Liver (tissue), 9 donors: ENCODE results near the gene GABBR2. TPM values are rescaled to one million over a fixed set of nuclear protein-coding genes. Genes with fewer than 3 reads are reported as not detected.

Experiments
- DNase-seq: peaks from one replicate; pipeline ENCODE4 v3.0.0-alpha.2; 2017; ENCODE audit warnings: low spot score
- H3K27ac ChIP-seq, 2 donors: one replicate each; pipeline ENCODE4 v1.7.0; 2013; ENCODE audit warnings: inconsistent platforms in 2 of 2, low read length in 2 of 2, control low read depth in 1 of 2, low read depth in 1 of 2, mild to moderate bottlenecking in 1 of 2
- H3K27me3 ChIP-seq, 4 donors: one replicate each; pipeline versions ENCODE4 v1.6.1 to v1.7.0; 2013; ENCODE audit warnings: low read length in 3 of 4, inconsistent platforms in 1 of 4, mild to moderate bottlenecking in 1 of 4, moderate library complexity in 1 of 4; ENCODE audit not compliant: control insufficient read depth in 4 of 4, insufficient read depth in 4 of 4
- H3K36me3 ChIP-seq, 4 donors: one replicate each; pipeline versions ENCODE4 v1.6.1 to v1.7.0; 2013; ENCODE audit warnings: low read length in 3 of 4, mild to moderate bottlenecking in 3 of 4, low read depth in 1 of 4, moderate library complexity in 1 of 4; ENCODE audit not compliant: control insufficient read depth in 4 of 4, insufficient read depth in 3 of 4
- H3K4me1 ChIP-seq, 4 donors: one replicate each; pipeline versions ENCODE4 v1.6.1 to v1.7.0; 2013; ENCODE audit warnings: low read length in 3 of 4, mild to moderate bottlenecking in 3 of 4, moderate library complexity in 1 of 4; ENCODE audit not compliant: control insufficient read depth in 4 of 4, insufficient read depth in 4 of 4
- H3K4me3 ChIP-seq, 3 donors: one replicate each; pipeline versions ENCODE4 v1.6.1 to v1.7.0; 2013; ENCODE audit warnings: low read length in 3 of 3, control low read depth in 1 of 3, low read depth in 1 of 3, mild to moderate bottlenecking in 1 of 3
- H3K9ac ChIP-seq, 2 donors: one replicate each; pipeline ENCODE4 v1.7.0; 2013; ENCODE audit warnings: low read length in 2 of 2, mild to moderate bottlenecking in 2 of 2, moderate library complexity in 2 of 2, control low read depth in 1 of 2, low read depth in 1 of 2
- H3K9me3 ChIP-seq, 4 donors: one replicate each; pipeline versions ENCODE4 v1.6.1 to v1.7.0; 2013; ENCODE audit warnings: low read length in 3 of 4; ENCODE audit not compliant: control insufficient read depth in 4 of 4
- EGR1 ChIP-seq, 2 donors: IDR thresholded peaks; 2 replicates each; pipeline ENCODE4 v1.6.1; 2016 to 2018; ENCODE audit warnings: antibody characterized with exemption in 2 of 2, low read depth in 2 of 2
- FOXA1 ChIP-seq: IDR thresholded peaks from 2 replicates; pipeline ENCODE4 v1.6.1; 2016; ENCODE audit warnings: antibody characterized with exemption
- FOXA2 ChIP-seq: IDR thresholded peaks from 2 replicates; pipeline ENCODE4 v1.6.1; 2016; ENCODE audit warnings: antibody characterized with exemption
- GABPA ChIP-seq, 2 donors: IDR thresholded peaks in 1 of 2; conservative IDR thresholded peaks in 1 of 2; 2 replicates each; pipeline ENCODE4 v1.6.1; 2016; ENCODE audit warnings: antibody characterized with exemption in 2 of 2, mild to moderate bottlenecking in 1 of 2, moderate library complexity in 1 of 2
- HNF4A ChIP-seq, 2 donors: conservative IDR thresholded peaks; 2 replicates each; pipeline ENCODE4 v1.6.1; 2016; ENCODE audit warnings: antibody characterized with exemption in 2 of 2, mild to moderate bottlenecking in 2 of 2
- HNF4G ChIP-seq: IDR thresholded peaks from 2 replicates; pipeline ENCODE4 v1.6.1; 2016; ENCODE audit warnings: antibody characterized with exemption
- JUND ChIP-seq, 2 donors: IDR thresholded peaks; 2 replicates each; pipeline ENCODE4 v1.6.1; 2016; ENCODE audit warnings: antibody characterized with exemption in 2 of 2
- NR2F2 ChIP-seq: IDR thresholded peaks from 2 replicates; pipeline ENCODE4 v1.6.1; 2016; ENCODE audit warnings: antibody characterized with exemption
- RAD21 ChIP-seq, 2 donors: IDR thresholded peaks; 2 replicates each; pipeline ENCODE4 v1.6.1; 2016; ENCODE audit warnings: antibody characterized with exemption in 2 of 2, mild to moderate bottlenecking in 2 of 2
- RXRA ChIP-seq, 2 donors: IDR thresholded peaks; 2 replicates each; pipeline ENCODE4 v1.6.1; 2017 to 2018; ENCODE audit warnings: antibody characterized with exemption in 2 of 2, mild to moderate bottlenecking in 1 of 2
- WGBS: extraction: QIAGEN DNeasy Blood & Tissue Kit; methylation state at CpG from one replicate; pipeline ENCODE4 v1.1.7; 2013; 5-methylcytosine and 5-hydroxymethylcytosine counted together
- polyA plus RNA-seq, 2 donors: library from polyadenylated mRNA; stranded (reverse) in 1 of 2; unstranded in 1 of 2; fragments of 200-250 nt in 1 of 2; fragments of >200 nt in 1 of 2; fragmentation: Nextera tagmentation in 1 of 2; extraction: Ambion mirVana in 1 of 2; gene quantifications; one replicate each; pipeline versions ENCODE4 v1.2.1 to v1.2.3, GENCODE V29; 2013 to 2015
- total RNA-seq, 2 donors: library from RNA; depleted of rRNA; stranded (reverse); fragments of >200 nt; gene quantifications; one replicate each; pipeline ENCODE4 v1.2.3, GENCODE V29; 2014
- TF ChIP-seq, protein P1 (sequence below): IDR thresholded peaks from 2 replicates; pipeline ENCODE4 v1.6.1; 2016; ENCODE audit warnings: antibody characterized with exemption
- TF ChIP-seq, protein P2 (sequence below): IDR thresholded peaks from 2 replicates; pipeline ENCODE4 v1.6.1; 2016; ENCODE audit warnings: antibody characterized with exemption
- TF ChIP-seq, protein P3 (sequence below): IDR thresholded peaks from 2 replicates; pipeline ENCODE4 v1.6.1; 2016; ENCODE audit warnings: antibody characterized with exemption
- TF ChIP-seq, protein P4 (sequence below): IDR thresholded peaks from 2 replicates; pipeline ENCODE4 v1.6.1; 2016; ENCODE audit warnings: antibody characterized with exemption, mild to moderate bottlenecking
- TF ChIP-seq, protein P5 (sequence below): fragments of 150-350 bp; IDR thresholded peaks from 2 replicates; pipeline ENCODE4 v1.5.1; 2017; ENCODE audit warnings: improper control_type of control experiment, low read depth, low read length; ENCODE audit not compliant: missing input control
- donor health status: healthy.
- donor health status: healthy.
- donor health status: healthy.
- donor health status: healthy.
- donor health status: healthy.

Gene GABBR2
- total and polyA plus RNA-seq, 4 donors, result 0.03 to 0.23 (median 0.08) TPM; not detected in 1

DNA sequence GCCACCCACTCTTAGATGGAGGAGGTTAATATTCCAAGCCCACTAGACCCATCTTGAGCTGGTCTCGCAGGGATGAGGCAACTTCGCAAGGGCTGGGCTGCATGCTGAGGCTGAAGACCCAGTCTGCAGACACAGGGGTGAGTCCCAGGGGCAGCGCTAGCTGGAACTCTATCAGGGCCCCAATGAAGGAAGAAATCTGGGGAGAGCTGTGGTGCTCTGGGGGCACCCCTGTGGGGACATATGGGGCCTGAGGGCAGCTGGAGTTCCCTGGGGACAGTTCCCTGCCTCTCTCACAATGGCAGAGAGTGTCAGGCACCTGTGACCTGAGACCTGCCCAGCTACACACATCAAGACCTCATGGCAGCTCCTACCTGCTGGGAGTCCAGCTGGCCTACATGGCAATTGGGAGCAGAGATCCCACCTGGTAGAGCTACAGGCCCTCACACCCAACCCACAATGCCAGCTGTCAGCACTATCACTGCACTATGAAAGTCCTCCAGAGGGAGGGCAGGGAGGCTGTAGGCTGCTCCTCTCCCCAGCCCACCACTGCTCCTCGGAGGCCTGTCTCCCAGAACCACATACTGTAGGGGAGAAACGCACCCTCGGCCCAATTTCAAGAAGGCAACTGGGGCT is 202.2 kb downstream of the GABBR2 start:
- H3K9ac ChIP-seq, result no peak overlapping the region
- WGBS, result 95% methylated on average over 6 of the region's 6 CpGs
- peak; percentile 25 for DNase-seq
- H3K36me3 ChIP-seq, result no peaks in the 10 kb centered on the region
- no peak overlapping the region for H3K27ac ChIP-seq
- H3K27me3 ChIP-seq, result no peaks in the 10 kb centered on the region
- H3K9me3 ChIP-seq, result no peaks in the 10 kb centered on the region
- TF ChIP-seq HNF4A (conservative IDR thresholded peaks at IDR 0.05) (no peak), NR2F2 (no peak), EGR1 (IDR thresholded peaks at IDR 0.05; ENCODE audit: low read depth in 2 of 2) (no peak), HNF4G (no peak), RXRA (IDR thresholded peaks at IDR 0.05) (no peak)
- TF ChIP-seq, protein P1, sequence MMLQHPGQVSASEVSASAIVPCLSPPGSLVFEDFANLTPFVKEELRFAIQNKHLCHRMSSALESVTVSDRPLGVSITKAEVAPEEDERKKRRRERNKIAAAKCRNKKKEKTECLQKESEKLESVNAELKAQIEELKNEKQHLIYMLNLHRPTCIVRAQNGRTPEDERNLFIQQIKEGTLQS, result no peak
- TF ChIP-seq, protein P2, sequence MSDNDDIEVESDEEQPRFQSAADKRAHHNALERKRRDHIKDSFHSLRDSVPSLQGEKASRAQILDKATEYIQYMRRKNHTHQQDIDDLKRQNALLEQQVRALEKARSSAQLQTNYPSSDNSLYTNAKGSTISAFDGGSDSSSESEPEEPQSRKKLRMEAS, result no peak
- H3K4me3 ChIP-seq, result no peak overlapping the region
- H3K4me1 ChIP-seq, result no peaks in the 10 kb centered on the region

DNA sequence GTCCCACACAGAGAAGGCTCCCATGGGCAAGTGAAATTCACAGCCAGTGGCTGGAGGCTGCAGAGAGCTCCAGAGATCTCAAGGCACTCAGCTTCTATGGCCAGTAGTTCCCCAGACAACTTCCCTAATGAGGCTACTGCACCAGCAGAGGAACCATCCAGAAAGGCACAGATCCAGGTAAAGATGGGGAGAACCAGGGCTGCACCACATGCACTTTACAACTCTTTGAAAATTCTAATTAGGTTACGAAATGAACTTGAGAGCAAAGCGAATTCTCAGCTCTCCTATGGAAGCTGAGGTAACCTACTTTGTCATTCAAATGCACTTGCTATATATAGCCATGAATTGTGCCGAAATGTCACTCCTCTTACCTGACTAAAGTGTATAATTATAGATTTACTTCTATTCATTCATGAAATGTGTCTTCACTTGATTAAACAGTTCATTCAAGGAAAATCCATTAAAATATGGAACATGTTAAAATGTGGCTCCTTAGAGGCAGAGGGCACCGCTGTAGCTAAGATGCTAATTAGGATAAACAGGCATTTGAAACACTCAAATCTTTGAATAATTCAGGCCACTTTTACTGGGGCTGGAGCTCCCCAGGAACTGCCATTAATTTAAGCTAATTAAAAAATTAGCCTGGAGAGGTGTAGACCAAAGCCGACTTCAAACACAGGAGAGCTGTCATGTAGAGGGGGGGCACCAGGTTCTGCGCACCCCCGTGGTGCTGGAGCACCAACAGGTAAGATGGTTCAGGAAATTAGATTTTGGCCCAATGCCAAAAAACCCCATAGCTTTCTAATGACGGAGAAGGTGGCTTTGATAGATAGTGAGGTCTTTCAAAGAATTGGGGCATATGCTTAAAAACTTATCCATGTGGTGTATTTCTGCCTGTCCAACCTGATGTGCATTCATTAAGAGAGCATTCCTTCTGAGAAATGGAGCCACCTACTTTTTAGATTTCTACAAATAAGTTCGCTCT is 204.1 kb downstream of the GABBR2 start:
- no peak overlapping the region for H3K27ac ChIP-seq
- WGBS, result 83% methylated on average over 9 of the region's 9 CpGs
- H3K9ac ChIP-seq, result no peak overlapping the region
- no peaks in the 10 kb centered on the region for H3K36me3 ChIP-seq
- H3K27me3 ChIP-seq, result no peaks in the 10 kb centered on the region
- no peaks in the 10 kb centered on the region for H3K4me1 ChIP-seq
- H3K9me3 ChIP-seq, result no peaks in the 10 kb centered on the region
- no peak overlapping the region for H3K4me3 ChIP-seq
- TF ChIP-seq HNF4A (conservative IDR thresholded peaks at IDR 0.05) (no peak), RXRA (IDR thresholded peaks at IDR 0.05) (no peak), FOXA2 (no peak)
- TF ChIP-seq, protein P1, result no peak
- DNase-seq, result no peak

DNA sequence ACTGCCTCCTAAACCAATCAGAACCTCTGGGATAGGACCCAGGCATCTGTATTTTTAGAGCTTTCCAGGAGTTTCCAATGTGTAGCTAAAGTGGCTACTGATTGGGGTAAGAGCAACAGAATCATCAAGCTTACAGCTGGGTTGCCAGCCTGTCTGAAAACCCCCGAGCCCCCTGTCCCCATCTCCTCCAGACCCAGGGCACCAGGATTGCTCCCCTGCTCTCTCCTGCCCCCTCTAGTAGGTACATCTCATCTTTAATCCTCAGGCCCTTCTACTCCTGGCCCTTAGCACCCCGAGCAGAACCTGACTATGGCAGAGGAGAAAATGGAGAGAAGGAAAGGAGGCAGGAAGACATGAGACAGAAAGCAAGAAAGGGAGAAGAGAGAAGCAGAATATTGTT is 204.9 kb downstream of the GABBR2 start:
- Histone ChIP-seq H3K27me3 (no peaks in the 10 kb centered on the region), H3K4me3 (no peak overlapping the region), H3K9ac (no peak overlapping the region), H3K9me3 (no peaks in the 10 kb centered on the region), H3K4me1 (no peaks in the 10 kb centered on the region), H3K27ac (no peak overlapping the region), H3K36me3 (no peaks in the 10 kb centered on the region)
- WGBS, result 82% methylated on average over 2 of the region's 2 CpGs
- DNase-seq, result peak; percentile 23
- no peak for TF ChIP-seq JUND (IDR thresholded peaks at IDR 0.05)
- TF ChIP-seq FOXA1, result no peak
- no peak for TF ChIP-seq RAD21 (IDR thresholded peaks at IDR 0.05)
- TF ChIP-seq, protein P2, result no peak
- no peak for TF ChIP-seq GABPA (IDR thresholded peaks at IDR 0.05 in 1 of 2, conservative IDR thresholded peaks at IDR 0.05 in 1 of 2)
- TF ChIP-seq, protein P3, sequence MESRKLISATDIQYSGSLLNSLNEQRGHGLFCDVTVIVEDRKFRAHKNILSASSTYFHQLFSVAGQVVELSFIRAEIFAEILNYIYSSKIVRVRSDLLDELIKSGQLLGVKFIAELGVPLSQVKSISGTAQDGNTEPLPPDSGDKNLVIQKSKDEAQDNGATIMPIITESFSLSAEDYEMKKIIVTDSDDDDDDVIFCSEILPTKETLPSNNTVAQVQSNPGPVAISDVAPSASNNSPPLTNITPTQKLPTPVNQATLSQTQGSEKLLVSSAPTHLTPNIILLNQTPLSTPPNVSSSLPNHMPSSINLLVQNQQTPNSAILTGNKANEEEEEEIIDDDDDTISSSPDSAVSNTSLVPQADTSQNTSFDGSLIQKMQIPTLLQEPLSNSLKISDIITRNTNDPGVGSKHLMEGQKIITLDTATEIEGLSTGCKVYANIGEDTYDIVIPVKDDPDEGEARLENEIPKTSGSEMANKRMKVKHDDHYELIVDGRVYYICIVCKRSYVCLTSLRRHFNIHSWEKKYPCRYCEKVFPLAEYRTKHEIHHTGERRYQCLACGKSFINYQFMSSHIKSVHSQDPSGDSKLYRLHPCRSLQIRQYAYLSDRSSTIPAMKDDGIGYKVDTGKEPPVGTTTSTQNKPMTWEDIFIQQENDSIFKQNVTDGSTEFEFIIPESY, result no peak
- no peak for TF ChIP-seq NR2F2
- TF ChIP-seq, protein P4, sequence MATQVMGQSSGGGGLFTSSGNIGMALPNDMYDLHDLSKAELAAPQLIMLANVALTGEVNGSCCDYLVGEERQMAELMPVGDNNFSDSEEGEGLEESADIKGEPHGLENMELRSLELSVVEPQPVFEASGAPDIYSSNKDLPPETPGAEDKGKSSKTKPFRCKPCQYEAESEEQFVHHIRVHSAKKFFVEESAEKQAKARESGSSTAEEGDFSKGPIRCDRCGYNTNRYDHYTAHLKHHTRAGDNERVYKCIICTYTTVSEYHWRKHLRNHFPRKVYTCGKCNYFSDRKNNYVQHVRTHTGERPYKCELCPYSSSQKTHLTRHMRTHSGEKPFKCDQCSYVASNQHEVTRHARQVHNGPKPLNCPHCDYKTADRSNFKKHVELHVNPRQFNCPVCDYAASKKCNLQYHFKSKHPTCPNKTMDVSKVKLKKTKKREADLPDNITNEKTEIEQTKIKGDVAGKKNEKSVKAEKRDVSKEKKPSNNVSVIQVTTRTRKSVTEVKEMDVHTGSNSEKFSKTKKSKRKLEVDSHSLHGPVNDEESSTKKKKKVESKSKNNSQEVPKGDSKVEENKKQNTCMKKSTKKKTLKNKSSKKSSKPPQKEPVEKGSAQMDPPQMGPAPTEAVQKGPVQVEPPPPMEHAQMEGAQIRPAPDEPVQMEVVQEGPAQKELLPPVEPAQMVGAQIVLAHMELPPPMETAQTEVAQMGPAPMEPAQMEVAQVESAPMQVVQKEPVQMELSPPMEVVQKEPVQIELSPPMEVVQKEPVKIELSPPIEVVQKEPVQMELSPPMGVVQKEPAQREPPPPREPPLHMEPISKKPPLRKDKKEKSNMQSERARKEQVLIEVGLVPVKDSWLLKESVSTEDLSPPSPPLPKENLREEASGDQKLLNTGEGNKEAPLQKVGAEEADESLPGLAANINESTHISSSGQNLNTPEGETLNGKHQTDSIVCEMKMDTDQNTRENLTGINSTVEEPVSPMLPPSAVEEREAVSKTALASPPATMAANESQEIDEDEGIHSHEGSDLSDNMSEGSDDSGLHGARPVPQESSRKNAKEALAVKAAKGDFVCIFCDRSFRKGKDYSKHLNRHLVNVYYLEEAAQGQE, result no peak
- TF ChIP-seq, protein P5, sequence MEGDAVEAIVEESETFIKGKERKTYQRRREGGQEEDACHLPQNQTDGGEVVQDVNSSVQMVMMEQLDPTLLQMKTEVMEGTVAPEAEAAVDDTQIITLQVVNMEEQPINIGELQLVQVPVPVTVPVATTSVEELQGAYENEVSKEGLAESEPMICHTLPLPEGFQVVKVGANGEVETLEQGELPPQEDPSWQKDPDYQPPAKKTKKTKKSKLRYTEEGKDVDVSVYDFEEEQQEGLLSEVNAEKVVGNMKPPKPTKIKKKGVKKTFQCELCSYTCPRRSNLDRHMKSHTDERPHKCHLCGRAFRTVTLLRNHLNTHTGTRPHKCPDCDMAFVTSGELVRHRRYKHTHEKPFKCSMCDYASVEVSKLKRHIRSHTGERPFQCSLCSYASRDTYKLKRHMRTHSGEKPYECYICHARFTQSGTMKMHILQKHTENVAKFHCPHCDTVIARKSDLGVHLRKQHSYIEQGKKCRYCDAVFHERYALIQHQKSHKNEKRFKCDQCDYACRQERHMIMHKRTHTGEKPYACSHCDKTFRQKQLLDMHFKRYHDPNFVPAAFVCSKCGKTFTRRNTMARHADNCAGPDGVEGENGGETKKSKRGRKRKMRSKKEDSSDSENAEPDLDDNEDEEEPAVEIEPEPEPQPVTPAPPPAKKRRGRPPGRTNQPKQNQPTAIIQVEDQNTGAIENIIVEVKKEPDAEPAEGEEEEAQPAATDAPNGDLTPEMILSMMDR, result no peak
